Neural progenitor cell (in vitro differentiated cells): Measurements from ENCODE around the gene BSDC1. TPM values are rescaled to one million over a fixed set of nuclear protein-coding genes. Genes with fewer than 3 reads are reported as not detected.

ENCODE experiments used
- DNase-seq: peaks from one replicate; pipeline ENCODE4 v3.0.0-alpha.2; 2016; ENCODE audit warnings: low spot score
- H2AFZ ChIP-seq: fragments of 200-600 bp; sonication (generic); replicated peaks from 2 replicates; pipeline ENCODE4 v1.6.1; 2016; ENCODE audit warnings: antibody characterized with exemption
- H3F3A ChIP-seq: fragments of 200-600 bp; sonication (generic); 2 replicates; pipeline ENCODE4 v1.6.1; 2016; ENCODE audit warnings: antibody characterized with exemption, low read depth
- H3K27ac ChIP-seq: fragments of 200-600 bp; sonication (generic); 2 replicates; pipeline ENCODE4 v1.5.1; 2016; ENCODE audit warnings: mild to moderate bottlenecking
- H3K27me3 ChIP-seq: fragments of 200-600 bp; sonication (generic); 2 replicates; pipeline ENCODE4 v1.6.1; 2016; ENCODE audit warnings: mild to moderate bottlenecking, moderate library complexity
- H3K36me3 ChIP-seq: fragments of 200-600 bp; sonication (generic); 2 replicates; pipeline ENCODE4 v1.5.1; 2016
- H3K4me1 ChIP-seq: fragments of 200-600 bp; sonication (generic); 2 replicates; pipeline ENCODE4 v1.6.1; 2016; ENCODE audit warnings: mixed run types
- H3K4me2 ChIP-seq: fragments of 200-600 bp; sonication (generic); 2 replicates; pipeline ENCODE4 v1.6.1; 2016
- H3K4me3 ChIP-seq: fragments of 200-600 bp; sonication (generic); 2 replicates; pipeline ENCODE4 v1.5.1; 2016
- H3K79me2 ChIP-seq: fragments of 200-600 bp; sonication (generic); 2 replicates; pipeline ENCODE4 v1.6.1; 2016; ENCODE audit warnings: low read depth
- H3K9ac ChIP-seq: fragments of 200-600 bp; sonication (generic); 2 replicates; pipeline ENCODE4 v1.6.1; 2016
- H3K9me3 ChIP-seq: fragments of 200-600 bp; sonication (generic); 2 replicates; pipeline ENCODE4 v1.5.1; 2016; ENCODE audit warnings: low read depth
- H4K20me1 ChIP-seq: fragments of 200-600 bp; sonication (generic); 2 replicates; pipeline ENCODE4 v1.6.1; 2016; ENCODE audit warnings: low read depth
- H3K27ac Mint-ChIP-seq: 3 replicates; pipeline ENCODE4 v1.8.0; 2021; ENCODE audit warnings: mixed read lengths
- H3K27me3 Mint-ChIP-seq: 2 replicates; pipeline ENCODE4 v1.8.0; 2022; ENCODE audit warnings: low read depth, mild to moderate bottlenecking, inconsistent platforms, moderate library complexity, mixed read lengths; ENCODE audit not compliant: insufficient read depth
- H3K36me3 Mint-ChIP-seq: 3 replicates; pipeline ENCODE4 v1.8.0; 2021; ENCODE audit warnings: mixed read lengths
- H3K4me1 Mint-ChIP-seq: 3 replicates; pipeline ENCODE4 v1.8.0; 2021; ENCODE audit warnings: mixed read lengths
- H3K4me3 Mint-ChIP-seq: 3 replicates; pipeline ENCODE4 v1.8.0; 2021; ENCODE audit warnings: mild to moderate bottlenecking, moderate library complexity, mixed read lengths
- H3K9me3 Mint-ChIP-seq: 3 replicates; pipeline ENCODE4 v1.8.0; 2020; ENCODE audit warnings: mixed read lengths
- EZH2 ChIP-seq: fragments of 200-600 bp; sonication (generic); IDR thresholded peaks from 2 replicates; pipeline ENCODE4 v1.6.1; 2017; ENCODE audit warnings: antibody characterized with exemption, mild to moderate bottlenecking, moderate library complexity
- EZH2phosphoT487 ChIP-seq: fragments of 200-600 bp; sonication (generic); IDR thresholded peaks from 2 replicates; pipeline ENCODE4 v1.6.1; 2017; ENCODE audit warnings: antibody characterized with exemption
- total RNA-seq: library from RNA; depleted of rRNA; stranded (reverse); fragments of >200 nt; gene quantifications from 2 replicates; pipeline ENCODE4 v1.2.3, GENCODE V29; 2015; ENCODE audit warnings: low replicate concordance
- TF ChIP-seq, protein P1 (sequence below): fragments of 200-600 bp; sonication (generic); IDR thresholded peaks from 2 replicates; pipeline ENCODE4 v1.5.1; 2017; ENCODE audit warnings: antibody characterized with exemption, mild to moderate bottlenecking

The BSDC1 gene
- total RNA-seq, 1 donor from 2014 or later = 47.5 TPM

DNA sequence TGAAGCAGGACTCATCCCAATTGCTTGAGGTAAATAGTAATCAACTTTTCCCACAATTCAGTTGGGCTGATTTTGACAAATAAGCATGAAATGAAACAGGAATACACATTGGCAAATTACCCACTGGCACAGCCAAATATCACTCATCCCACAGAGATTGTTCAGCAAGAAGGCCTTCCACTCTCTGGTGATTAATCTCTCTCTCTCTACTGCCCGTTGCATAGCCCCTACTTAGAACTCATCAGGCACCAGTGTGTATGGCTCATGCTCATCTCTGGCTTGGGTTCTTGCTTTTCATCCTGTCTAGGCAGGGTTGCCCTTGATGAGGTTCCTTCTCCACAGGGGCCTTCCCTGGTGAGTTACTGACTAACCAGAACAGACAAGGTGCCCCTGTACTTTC lies 1.1 kb downstream of the BSDC1 start:
- H4K20me1 ChIP-seq = peaks cover 14% of the 10 kb centered on the region
- Mint-ChIP-seq H3K4me1 (peaks cover 24% of the 10 kb centered on the region), H3K27me3 (no peaks in the 10 kb centered on the region), H3K27ac (no peak overlapping the region), H3K9me3 (peaks cover 2% of the 10 kb centered on the region), H3K36me3 (peaks cover 4% of the 10 kb centered on the region), H3K4me3 (peak overlapping the region; percentile 100)
- no peaks in the 10 kb centered on the region for H3K27me3 ChIP-seq
- H3K36me3 ChIP-seq = no peaks in the 10 kb centered on the region
- H3K79me2 ChIP-seq = peaks cover 45% of the 10 kb centered on the region
- H3F3A ChIP-seq = peaks cover 18% of the 10 kb centered on the region
- H3K27ac ChIP-seq = no peak overlapping the region
- no peak for TF ChIP-seq EZH2
- no peak for TF ChIP-seq EZH2phosphoT487
- TF ChIP-seq, protein P1, sequence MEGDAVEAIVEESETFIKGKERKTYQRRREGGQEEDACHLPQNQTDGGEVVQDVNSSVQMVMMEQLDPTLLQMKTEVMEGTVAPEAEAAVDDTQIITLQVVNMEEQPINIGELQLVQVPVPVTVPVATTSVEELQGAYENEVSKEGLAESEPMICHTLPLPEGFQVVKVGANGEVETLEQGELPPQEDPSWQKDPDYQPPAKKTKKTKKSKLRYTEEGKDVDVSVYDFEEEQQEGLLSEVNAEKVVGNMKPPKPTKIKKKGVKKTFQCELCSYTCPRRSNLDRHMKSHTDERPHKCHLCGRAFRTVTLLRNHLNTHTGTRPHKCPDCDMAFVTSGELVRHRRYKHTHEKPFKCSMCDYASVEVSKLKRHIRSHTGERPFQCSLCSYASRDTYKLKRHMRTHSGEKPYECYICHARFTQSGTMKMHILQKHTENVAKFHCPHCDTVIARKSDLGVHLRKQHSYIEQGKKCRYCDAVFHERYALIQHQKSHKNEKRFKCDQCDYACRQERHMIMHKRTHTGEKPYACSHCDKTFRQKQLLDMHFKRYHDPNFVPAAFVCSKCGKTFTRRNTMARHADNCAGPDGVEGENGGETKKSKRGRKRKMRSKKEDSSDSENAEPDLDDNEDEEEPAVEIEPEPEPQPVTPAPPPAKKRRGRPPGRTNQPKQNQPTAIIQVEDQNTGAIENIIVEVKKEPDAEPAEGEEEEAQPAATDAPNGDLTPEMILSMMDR = no peak
- H3K4me2 ChIP-seq = peak overlapping the region; percentile 97
- H3K9ac ChIP-seq = peak overlapping the region; percentile 98
- no peak overlapping the region for H2AFZ ChIP-seq
- peaks cover 14% of the 10 kb centered on the region for H3K4me1 ChIP-seq
- H3K9me3 ChIP-seq = no peaks in the 10 kb centered on the region
- H3K4me3 ChIP-seq = peak overlapping the region; percentile 88
- no peak for DNase-seq

DNA sequence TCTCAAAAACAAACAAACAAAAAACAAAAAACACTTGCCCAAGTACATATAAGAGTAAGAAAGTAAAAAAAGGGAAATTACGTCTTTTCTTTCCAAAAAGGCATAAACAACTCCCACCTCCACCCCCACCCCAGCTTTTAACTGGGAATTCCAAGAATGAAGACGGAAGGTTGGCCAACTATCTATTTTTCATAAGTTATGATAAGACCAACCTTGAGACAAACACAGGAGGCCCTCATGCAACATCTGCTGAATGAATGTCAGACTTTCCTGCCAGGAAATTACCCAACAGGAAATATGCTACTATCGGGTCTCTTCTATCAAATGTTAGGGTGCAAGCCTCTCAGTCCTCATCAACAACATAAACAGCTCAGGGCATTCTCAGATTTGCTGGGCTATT lies 1.9 kb downstream of the BSDC1 start:
- H3K4me3 Mint-ChIP-seq = peak overlapping the region; percentile 100

GRCh38 chr1:32390904-32391870 lies 3.1 kb downstream of the BSDC1 start:
- no peak overlapping the region for H3K27ac Mint-ChIP-seq
- no peaks in the 10 kb centered on the region for H3K9me3 ChIP-seq
- no peak overlapping the region for H2AFZ ChIP-seq
- no peaks in the 10 kb centered on the region for H3K9me3 Mint-ChIP-seq
- no peak for DNase-seq
- peaks cover 44% of the 10 kb centered on the region for H3K79me2 ChIP-seq
- H3F3A ChIP-seq = peaks cover 18% of the 10 kb centered on the region
- TF ChIP-seq EZH2phosphoT487 (no peak), EZH2 (no peak)
- TF ChIP-seq, protein P1 = no peak
- peaks cover 17% of the 10 kb centered on the region for H4K20me1 ChIP-seq
- no peaks in the 10 kb centered on the region for H3K27me3 ChIP-seq
- H3K27me3 Mint-ChIP-seq = no peaks in the 10 kb centered on the region
- no peak overlapping the region for H3K4me2 ChIP-seq
- H3K36me3 ChIP-seq = no peaks in the 10 kb centered on the region
- H3K4me1 Mint-ChIP-seq = peaks cover 20% of the 10 kb centered on the region
- H3K4me3 Mint-ChIP-seq = no peak overlapping the region
- H3K4me1 ChIP-seq = peaks cover 14% of the 10 kb centered on the region
- no peak overlapping the region for H3K4me3 ChIP-seq
- no peak overlapping the region for H3K27ac ChIP-seq
- peaks cover 6% of the 10 kb centered on the region for H3K36me3 Mint-ChIP-seq
- no peak overlapping the region for H3K9ac ChIP-seq

More for the DNA sequence above, 1.9 kb downstream of the BSDC1 start:
- Histone ChIP-seq H3K27ac (no peak overlapping the region), H3K4me1 (peaks cover 14% of the 10 kb centered on the region), H3K36me3 (no peaks in the 10 kb centered on the region), H4K20me1 (peaks cover 14% of the 10 kb centered on the region), H3K79me2 (peaks cover 50% of the 10 kb centered on the region), H3K4me3 (no peak overlapping the region), H2AFZ (no peak overlapping the region), H3K9me3 (no peaks in the 10 kb centered on the region), H3K9ac (no peak overlapping the region), H3K4me2 (no peak overlapping the region), H3F3A (peaks cover 18% of the 10 kb centered on the region), H3K27me3 (no peaks in the 10 kb centered on the region)
- no peak overlapping the region for H3K27ac Mint-ChIP-seq
- peaks cover 23% of the 10 kb centered on the region for H3K4me1 Mint-ChIP-seq
- DNase-seq = no peak
- TF ChIP-seq EZH2phosphoT487 (no peak), EZH2 (no peak)
- TF ChIP-seq, protein P1 = no peak
- peaks cover 2% of the 10 kb centered on the region for H3K9me3 Mint-ChIP-seq
- H3K27me3 Mint-ChIP-seq = no peaks in the 10 kb centered on the region
- H3K36me3 Mint-ChIP-seq = peaks cover 4% of the 10 kb centered on the region
